Left ventricle myocardium inferior (tissue), 1 donor: Measurements from ENCODE around the gene DSG4. TPM values are rescaled to one million over a fixed set of nuclear protein-coding genes. Genes with fewer than 3 reads are reported as not detected.
A peak's percentile ranks its signal among the peaks of the same experiment; 100 is the strongest.

Source experiments
- DNase-seq: peaks from one replicate; pipeline ENCODE4 v3.0.0-alpha.2; 2020
- H3K27ac ChIP-seq: fragments of 200-600 bp; replicated peaks from 2 replicates; pipeline ENCODE4 v1.8.0; 2021
- H3K27me3 ChIP-seq: fragments of 200-600 bp; 2 replicates; pipeline ENCODE4 v1.8.0; 2021; ENCODE audit warnings: low read depth
- H3K36me3 ChIP-seq: fragments of 200-600 bp; 2 replicates; pipeline ENCODE4 v1.8.0; 2021
- H3K4me1 ChIP-seq: fragments of 200-600 bp; 2 replicates; pipeline ENCODE4 v1.8.0; 2021
- H3K4me3 ChIP-seq: fragments of 200-600 bp; 2 replicates; pipeline ENCODE4 v1.8.0; 2021; ENCODE audit warnings: mild to moderate bottlenecking, moderate library complexity
- H3K9me3 ChIP-seq: fragments of 200-600 bp; replicated peaks from 2 replicates; pipeline ENCODE4 v1.8.0; 2021
- intact Hi-C: fragments of 100-400 bp; cut with micrococcal nuclease; formaldehyde crosslinking; loops from one replicate; pipeline ENCODE4 v1.11.0; 2022
- total RNA-seq: library from RNA; stranded (reverse); fragmentation: NEBNext Ultra II Directional; extraction: Animal tissue kit (Norgen Biotek cat#: 25700); gene quantifications from one replicate; pipeline ENCODE4 v1.2.1, GENCODE V29; 2021
- TF ChIP-seq, protein P1 (sequence below): fragments of 200-600 bp; IDR thresholded peaks from 2 replicates; pipeline ENCODE4 v1.8.0; 2021; ENCODE audit warnings: antibody characterized with exemption, mild to moderate bottlenecking, borderline replicate concordance
- donor health status: DM: no; HTN: yes; CAD: no; lungs with severe emphysema.

Gene DSG4
- total RNA-seq, 1 donor from 2014 or later = not detected

DNA sequence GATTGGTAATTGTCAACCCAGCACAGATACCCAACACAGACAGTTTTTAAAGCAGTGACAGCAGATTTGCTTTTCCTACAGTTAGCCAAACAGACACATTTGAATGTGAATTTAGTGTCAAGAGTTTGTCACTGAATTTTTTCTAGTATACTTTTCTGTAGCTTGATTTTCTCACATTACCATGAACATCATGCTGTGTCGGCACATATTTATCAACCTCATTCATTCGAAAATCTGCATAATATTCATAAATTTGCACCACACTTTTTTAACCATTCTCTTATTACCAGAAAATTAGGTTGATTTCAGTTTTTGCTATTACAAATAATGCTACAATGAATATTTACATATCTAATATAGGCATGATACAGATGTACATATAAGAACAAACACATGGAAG is 43.9 kb downstream of the DSG4 start:
- no peaks in the 10 kb centered on the region for H3K36me3 ChIP-seq
- H3K27me3 ChIP-seq = no peaks in the 10 kb centered on the region
- H3K4me3 ChIP-seq = no peak overlapping the region
- intact Hi-C loops = no loop called here
- DNase-seq = no peak
- no peaks in the 10 kb centered on the region for H3K4me1 ChIP-seq
- no peak overlapping the region for H3K27ac ChIP-seq
- TF ChIP-seq, protein P1, sequence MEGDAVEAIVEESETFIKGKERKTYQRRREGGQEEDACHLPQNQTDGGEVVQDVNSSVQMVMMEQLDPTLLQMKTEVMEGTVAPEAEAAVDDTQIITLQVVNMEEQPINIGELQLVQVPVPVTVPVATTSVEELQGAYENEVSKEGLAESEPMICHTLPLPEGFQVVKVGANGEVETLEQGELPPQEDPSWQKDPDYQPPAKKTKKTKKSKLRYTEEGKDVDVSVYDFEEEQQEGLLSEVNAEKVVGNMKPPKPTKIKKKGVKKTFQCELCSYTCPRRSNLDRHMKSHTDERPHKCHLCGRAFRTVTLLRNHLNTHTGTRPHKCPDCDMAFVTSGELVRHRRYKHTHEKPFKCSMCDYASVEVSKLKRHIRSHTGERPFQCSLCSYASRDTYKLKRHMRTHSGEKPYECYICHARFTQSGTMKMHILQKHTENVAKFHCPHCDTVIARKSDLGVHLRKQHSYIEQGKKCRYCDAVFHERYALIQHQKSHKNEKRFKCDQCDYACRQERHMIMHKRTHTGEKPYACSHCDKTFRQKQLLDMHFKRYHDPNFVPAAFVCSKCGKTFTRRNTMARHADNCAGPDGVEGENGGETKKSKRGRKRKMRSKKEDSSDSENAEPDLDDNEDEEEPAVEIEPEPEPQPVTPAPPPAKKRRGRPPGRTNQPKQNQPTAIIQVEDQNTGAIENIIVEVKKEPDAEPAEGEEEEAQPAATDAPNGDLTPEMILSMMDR = no peak
- H3K9me3 ChIP-seq = no peaks in the 10 kb centered on the region

DNA sequence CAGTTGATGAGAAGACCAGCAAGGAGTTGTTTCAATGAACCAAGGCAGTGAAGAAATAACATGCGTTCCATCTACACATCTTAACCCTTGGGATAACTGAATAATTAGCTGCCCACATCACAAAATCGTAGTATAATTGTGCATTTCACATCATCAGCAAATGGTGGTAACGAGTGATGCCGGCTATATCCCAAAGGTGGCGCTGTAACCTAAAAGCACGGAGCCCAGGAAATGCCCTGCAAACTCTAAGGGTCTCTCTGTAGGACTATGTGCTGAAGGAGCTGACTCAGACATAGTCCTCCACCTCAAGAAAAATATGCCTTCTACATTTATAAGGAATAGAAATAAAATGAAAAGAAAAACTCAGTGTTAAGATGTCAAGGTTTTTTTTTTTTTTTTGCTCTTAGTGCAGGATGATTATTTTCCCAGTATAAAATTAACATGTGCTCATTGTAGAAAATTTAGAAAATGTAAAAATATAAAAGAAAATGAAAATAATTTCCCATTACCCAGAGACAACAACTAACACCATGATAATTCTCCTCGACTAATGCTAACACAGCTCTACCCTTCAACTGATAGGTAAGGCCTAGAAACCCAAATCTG is 47.9 kb downstream of the DSG4 start:
- H3K4me1 ChIP-seq = no peaks in the 10 kb centered on the region
- no peaks in the 10 kb centered on the region for H3K36me3 ChIP-seq
- intact Hi-C loops = no loop called here
- DNase-seq = no peak
- no peak overlapping the region for H3K27ac ChIP-seq
- TF ChIP-seq, protein P1 = peak; percentile 63
- H3K27me3 ChIP-seq = no peaks in the 10 kb centered on the region
- H3K4me3 ChIP-seq = no peak overlapping the region
- H3K9me3 ChIP-seq = no peaks in the 10 kb centered on the region

DNA sequence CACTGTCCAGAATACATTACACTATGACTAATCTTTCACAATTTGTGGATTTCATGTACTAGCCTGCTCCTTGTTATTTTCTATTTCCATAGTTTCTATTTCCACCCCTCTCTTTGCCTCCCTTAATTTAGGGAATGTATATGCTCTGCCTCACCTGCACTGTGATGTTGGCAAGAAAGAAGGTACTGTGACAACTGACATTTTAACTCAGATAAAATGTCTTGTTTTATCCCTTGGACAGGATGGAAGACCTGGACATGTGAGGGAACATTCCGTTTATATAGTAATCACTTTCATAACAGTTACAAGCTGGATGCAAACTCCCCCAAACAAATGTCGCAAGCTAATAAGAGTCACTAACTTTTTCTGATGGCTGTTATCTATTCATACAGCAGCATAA is 49.4 kb downstream of the DSG4 start:
- intact Hi-C loops = no loop called here
- no peaks in the 10 kb centered on the region for H3K4me1 ChIP-seq
- H3K27me3 ChIP-seq = no peaks in the 10 kb centered on the region
- H3K4me3 ChIP-seq = no peak overlapping the region
- peaks cover 2% of the 10 kb centered on the region for H3K9me3 ChIP-seq
- TF ChIP-seq, protein P1 = no peak
- H3K36me3 ChIP-seq = no peaks in the 10 kb centered on the region
- no peak for DNase-seq
- no peak overlapping the region for H3K27ac ChIP-seq

DNA sequence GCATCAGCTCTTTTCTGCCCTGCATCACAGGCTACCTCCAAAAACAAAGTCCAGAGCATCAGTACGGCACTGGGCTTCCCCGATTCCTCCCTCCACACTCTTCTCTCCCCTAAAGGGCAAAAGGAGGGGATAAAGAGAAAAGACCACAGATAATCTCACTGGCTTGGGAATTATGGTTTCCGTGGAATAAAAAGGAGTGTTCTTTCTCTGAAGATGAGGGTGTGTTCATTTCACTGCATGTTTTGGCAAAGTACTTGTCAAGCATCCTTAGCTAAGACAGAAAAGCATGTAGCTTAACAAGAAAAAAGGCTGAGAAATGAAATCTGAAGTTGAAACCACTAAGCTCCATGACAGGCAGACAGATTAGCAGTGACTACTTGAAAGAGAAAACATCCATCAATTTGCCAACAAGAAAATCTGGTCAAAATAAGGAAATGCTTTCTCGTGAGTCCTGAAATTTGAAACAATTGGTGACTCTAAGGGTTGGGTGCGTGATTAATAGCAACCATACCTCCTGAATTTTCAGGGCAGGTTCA is 50.4 kb downstream of the DSG4 start:
- no peaks in the 10 kb centered on the region for H3K4me1 ChIP-seq
- no peak overlapping the region for H3K4me3 ChIP-seq
- intact Hi-C loops = no loop called here
- DNase-seq = no peak
- no peaks in the 10 kb centered on the region for H3K36me3 ChIP-seq
- TF ChIP-seq, protein P1 = no peak
- H3K27ac ChIP-seq = no peak overlapping the region
- H3K27me3 ChIP-seq = no peaks in the 10 kb centered on the region
- peaks cover 10% of the 10 kb centered on the region for H3K9me3 ChIP-seq

DNA sequence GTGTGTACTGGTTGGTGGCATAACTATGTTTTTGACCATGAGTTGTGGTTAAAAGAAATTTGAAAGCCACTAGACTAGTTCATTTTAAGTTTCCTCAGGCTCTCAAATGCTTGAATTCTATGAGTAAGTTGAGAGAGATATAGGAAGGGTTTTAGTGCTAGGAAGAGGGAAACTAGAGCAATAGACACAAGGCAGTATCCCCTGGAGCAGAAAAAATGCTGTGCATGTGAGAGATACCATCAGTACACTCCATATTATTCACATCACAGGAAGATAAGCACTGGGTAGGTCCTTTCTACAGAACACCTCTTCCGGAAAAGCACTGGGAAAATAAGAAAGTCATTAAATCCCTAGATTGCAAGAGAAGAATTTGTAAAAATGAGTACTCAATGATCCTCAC is 51.6 kb downstream of the DSG4 start:
- DNase-seq = no peak
- peaks cover 23% of the 10 kb centered on the region for H3K9me3 ChIP-seq
- H3K4me3 ChIP-seq = no peak overlapping the region
- intact Hi-C loops = no loop called here
- H3K36me3 ChIP-seq = no peaks in the 10 kb centered on the region
- TF ChIP-seq, protein P1 = no peak
- no peak overlapping the region for H3K27ac ChIP-seq
- H3K4me1 ChIP-seq = no peaks in the 10 kb centered on the region
- no peaks in the 10 kb centered on the region for H3K27me3 ChIP-seq
